Measurements from ENCODE around the gene SLC36A1.

Gene SLC36A1

GRCh38 chr5:151451626-151452520 lies 4.5 kb downstream of the SLC36A1 start:
- no peak for DNase-seq

- DNase-seq, result no peak
These were observed 6.8 kb downstream of the SLC36A1 start for GRCh38 chr5:151454166-151454565.

GRCh38 chr5:151454889-151455288 lies 7.5 kb downstream of the SLC36A1 start:
- no peak for DNase-seq

- no peak for DNase-seq
These were observed 9.0 kb downstream of the SLC36A1 start for GRCh38 chr5:151456321-151456940.

- DNase-seq, result no peak
These were observed 10.9 kb downstream of the SLC36A1 start for GRCh38 chr5:151458314-151458713.

- no peak for DNase-seq
These were observed 12.4 kb downstream of the SLC36A1 start for GRCh38 chr5:151459680-151460324.

GRCh38 chr5:151461312-151461711 lies 13.9 kb downstream of the SLC36A1 start:
- no peak for DNase-seq

- no peak for DNase-seq
These were observed 16.0 kb downstream of the SLC36A1 start for GRCh38 chr5:151463137-151464029.

GRCh38 chr5:151464101-151464500 lies 16.7 kb downstream of the SLC36A1 start:
- DNase-seq, result no peak

- DNase-seq, result no peak
These were observed 18.1 kb downstream of the SLC36A1 start for GRCh38 chr5:151465476-151465875.

GRCh38 chr5:151467576-151467975 lies 20.2 kb downstream of the SLC36A1 start:
- no peak for DNase-seq

- no peak for DNase-seq
These were observed 22.0 kb downstream of the SLC36A1 start for GRCh38 chr5:151469386-151469785.

- no peak for DNase-seq
These were observed 22.6 kb downstream of the SLC36A1 start for GRCh38 chr5:151469992-151470391.

GRCh38 chr5:151470439-151470838 lies 23.0 kb downstream of the SLC36A1 start:
- DNase-seq, result no peak

GRCh38 chr5:151471276-151471675 lies 23.9 kb downstream of the SLC36A1 start:
- DNase-seq, result no peak

GRCh38 chr5:151474799-151475198 lies 27.4 kb downstream of the SLC36A1 start:
- DNase-seq, result no peak

GRCh38 chr5:151475388-151475787 lies 28.0 kb downstream of the SLC36A1 start:
- DNase-seq, result no peak

- no peak for DNase-seq
These were observed 28.6 kb downstream of the SLC36A1 start for GRCh38 chr5:151476016-151476415.

- no peak for DNase-seq
These were observed 29.7 kb downstream of the SLC36A1 start for GRCh38 chr5:151477101-151477500.

GRCh38 chr5:151480384-151481293 lies 33.2 kb downstream of the SLC36A1 start:
- no peak for DNase-seq

GRCh38 chr5:151483176-151483575 lies 35.8 kb downstream of the SLC36A1 start:
- DNase-seq, result no peak

- DNase-seq, result no peak
These were observed 36.2 kb downstream of the SLC36A1 start for GRCh38 chr5:151483647-151484046.

All from activated T-cell treated with anti-CD3 and anti-CD28 coated beads, Interleukin-2, amount 50 U/mL, for 1 hour (primary cell).